Neural cell (in vitro differentiated cells): ENCODE results near the gene GSS. TPM values are rescaled to one million over a fixed set of nuclear protein-coding genes. Genes with fewer than 3 reads are reported as not detected.

ENCODE experiments used
- H2AFZ ChIP-seq: fragments of 200-600, 300-800 bp; sonication (generic), shearing (Covaris generic); 2 replicates; pipeline ENCODE4 v1.6.0; 2014; ENCODE audit warnings: low read depth, mild to moderate bottlenecking, antibody characterized with exemption, low read length, moderate library complexity
- H3F3A ChIP-seq: fragments of 200-600 bp; shearing (Covaris generic); 2 replicates; pipeline ENCODE4 v1.6.1; 2016; ENCODE audit warnings: mild to moderate bottlenecking, moderate library complexity, mixed read lengths, antibody characterized with exemption, low read length; ENCODE audit not compliant: insufficient read depth, poor library complexity, severe bottlenecking
- H3K27ac ChIP-seq: fragments of 200-600, 300-800 bp; sonication (generic), shearing (Covaris generic); 2 replicates; pipeline ENCODE4 v1.5.1; 2014; ENCODE audit warnings: mild to moderate bottlenecking, low read length, moderate library complexity
- H3K27me3 ChIP-seq: fragments of 300-800, 200-600 bp; sonication (generic), shearing (Covaris generic); 2 replicates; pipeline ENCODE4 v1.6.0; 2014; ENCODE audit warnings: mild to moderate bottlenecking, low read depth, low read length, moderate library complexity; ENCODE audit not compliant: insufficient read depth
- H3K36me3 ChIP-seq: fragments of 300-800, 200-600 bp; sonication (generic), shearing (Covaris generic); 2 replicates; pipeline ENCODE4 v1.5.1; 2014; ENCODE audit warnings: mild to moderate bottlenecking, antibody characterized with exemption, low read length, moderate library complexity; ENCODE audit not compliant: insufficient read depth
- H3K4me2 ChIP-seq: fragments of 300-800, 200-600 bp; sonication (generic), shearing (Covaris generic); 2 replicates; pipeline ENCODE4 v1.6.0; 2014; ENCODE audit warnings: mild to moderate bottlenecking, low read length
- H3K4me3 ChIP-seq: fragments of 300-800, 200-600 bp; sonication (generic), shearing (Covaris generic); 2 replicates; pipeline ENCODE4 v1.5.1; 2014; ENCODE audit warnings: mild to moderate bottlenecking, low read length, moderate library complexity
- H3K79me2 ChIP-seq: fragments of 200-600 bp; shearing (Covaris generic); replicated peaks from 2 replicates; pipeline ENCODE4 v1.6.0; 2014; ENCODE audit warnings: mild to moderate bottlenecking, low read length, moderate library complexity; ENCODE audit not compliant: insufficient read depth
- H3K9ac ChIP-seq: fragments of 300-800, 200-600 bp; sonication (generic), shearing (Covaris generic); 2 replicates; pipeline ENCODE4 v1.6.1; 2016; ENCODE audit warnings: mild to moderate bottlenecking, low read length, mixed read lengths
- H3K9me2 ChIP-seq: fragments of 200-600 bp; shearing (Covaris generic); 2 replicates; pipeline ENCODE4 v1.6.1; 2016; ENCODE audit warnings: mild to moderate bottlenecking, low read length, mixed read lengths; ENCODE audit not compliant: insufficient read depth
- H3K9me3 ChIP-seq: fragments of 200-600, 300-800 bp; sonication (generic), shearing (Covaris generic); 2 replicates; pipeline ENCODE4 v1.6.1; 2016; ENCODE audit warnings: mild to moderate bottlenecking, mixed run types, low read length, moderate library complexity, mixed read lengths
- H4K20me1 ChIP-seq: fragments of 200-600 bp; shearing (Covaris generic); 2 replicates; pipeline ENCODE4 v1.6.1; 2016; ENCODE audit warnings: mild to moderate bottlenecking, mixed run types; ENCODE audit not compliant: insufficient read depth
- EP300 ChIP-seq: fragments of 450-650 bp; conservative IDR thresholded peaks from 2 replicates; pipeline ENCODE4 v1.6.1; 2014; ENCODE audit warnings: antibody characterized with exemption, mild to moderate bottlenecking, moderate library complexity; ENCODE audit not compliant: poor library complexity, severe bottlenecking
- EZH2 ChIP-seq: fragments of 200-600, 300-800 bp; shearing (Covaris generic), sonication (generic); IDR thresholded peaks from 2 replicates; pipeline ENCODE4 v1.6.1; 2014; ENCODE audit warnings: antibody characterized with exemption, low read length, borderline replicate concordance, mild to moderate bottlenecking; ENCODE audit not compliant: insufficient read depth, poor library complexity, severe bottlenecking
- MXI1 ChIP-seq: fragments of 450-650 bp; conservative IDR thresholded peaks from 2 replicates; pipeline ENCODE4 v1.6.1; 2014; ENCODE audit warnings: antibody characterized with exemption, mild to moderate bottlenecking; ENCODE audit not compliant: poor library complexity, severe bottlenecking
- POLR2AphosphoS5 ChIP-seq: IDR thresholded peaks from 2 replicates; pipeline ENCODE4 v1.6.1; 2012
- RAD21 ChIP-seq: fragments of 450-650 bp; conservative IDR thresholded peaks from 2 replicates; pipeline ENCODE4 v1.6.1; 2014; ENCODE audit warnings: antibody characterized with exemption, mild to moderate bottlenecking, moderate library complexity
- REST ChIP-seq: IDR thresholded peaks from 2 replicates; pipeline ENCODE4 v1.6.1; 2012; ENCODE audit warnings: borderline replicate concordance
- SMC3 ChIP-seq: fragments of 450-650 bp; conservative IDR thresholded peaks from 2 replicates; pipeline ENCODE4 v1.6.1; 2014; ENCODE audit warnings: antibody characterized with exemption, mild to moderate bottlenecking, moderate library complexity; ENCODE audit not compliant: poor library complexity
- TAF1 ChIP-seq: IDR thresholded peaks from 2 replicates; pipeline ENCODE4 v1.6.1; 2012; ENCODE audit warnings: low read depth
- polyA plus RNA-seq: library from polyadenylated mRNA; depleted of rRNA; stranded (reverse); fragments of >200 nt; gene quantifications from 2 replicates; pipeline ENCODE4 v1.2.3, GENCODE V29; 2014
- TF ChIP-seq, protein P1 (sequence below): fragments of 450-650 bp; IDR thresholded peaks from 2 replicates; pipeline ENCODE4 v1.5.1; 2014; ENCODE audit warnings: antibody characterized with exemption, mild to moderate bottlenecking, moderate library complexity; ENCODE audit not compliant: poor library complexity, severe bottlenecking

Gene GSS
- polyA plus RNA-seq, 1 donor from 2014 or later, result 173 TPM

GRCh38 chr20:34980543-34981233 is 25.1 kb upstream of the GSS start:
- TF ChIP-seq SMC3, result no peak
- no peak for TF ChIP-seq EP300
- no peak for TF ChIP-seq REST
- TF ChIP-seq MXI1, result no peak
- no peak for TF ChIP-seq TAF1
- no peak for TF ChIP-seq RAD21
- no peak for TF ChIP-seq POLR2AphosphoS5
- no peak for TF ChIP-seq EZH2
- TF ChIP-seq, protein P1, sequence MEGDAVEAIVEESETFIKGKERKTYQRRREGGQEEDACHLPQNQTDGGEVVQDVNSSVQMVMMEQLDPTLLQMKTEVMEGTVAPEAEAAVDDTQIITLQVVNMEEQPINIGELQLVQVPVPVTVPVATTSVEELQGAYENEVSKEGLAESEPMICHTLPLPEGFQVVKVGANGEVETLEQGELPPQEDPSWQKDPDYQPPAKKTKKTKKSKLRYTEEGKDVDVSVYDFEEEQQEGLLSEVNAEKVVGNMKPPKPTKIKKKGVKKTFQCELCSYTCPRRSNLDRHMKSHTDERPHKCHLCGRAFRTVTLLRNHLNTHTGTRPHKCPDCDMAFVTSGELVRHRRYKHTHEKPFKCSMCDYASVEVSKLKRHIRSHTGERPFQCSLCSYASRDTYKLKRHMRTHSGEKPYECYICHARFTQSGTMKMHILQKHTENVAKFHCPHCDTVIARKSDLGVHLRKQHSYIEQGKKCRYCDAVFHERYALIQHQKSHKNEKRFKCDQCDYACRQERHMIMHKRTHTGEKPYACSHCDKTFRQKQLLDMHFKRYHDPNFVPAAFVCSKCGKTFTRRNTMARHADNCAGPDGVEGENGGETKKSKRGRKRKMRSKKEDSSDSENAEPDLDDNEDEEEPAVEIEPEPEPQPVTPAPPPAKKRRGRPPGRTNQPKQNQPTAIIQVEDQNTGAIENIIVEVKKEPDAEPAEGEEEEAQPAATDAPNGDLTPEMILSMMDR, result no peak
- no peaks in the 10 kb centered on the region for H3K9me3 ChIP-seq
- no peaks in the 10 kb centered on the region for H3K9me2 ChIP-seq
- H3K27me3 ChIP-seq, result no peaks in the 10 kb centered on the region
- H3F3A ChIP-seq, result no peaks in the 10 kb centered on the region
- no peaks in the 10 kb centered on the region for H3K79me2 ChIP-seq
- no peak overlapping the region for H3K9ac ChIP-seq
- no peak overlapping the region for H3K4me3 ChIP-seq
- H3K36me3 ChIP-seq, result no peaks in the 10 kb centered on the region
- no peak overlapping the region for H3K27ac ChIP-seq
- H4K20me1 ChIP-seq, result no peaks in the 10 kb centered on the region
- no peak overlapping the region for H3K4me2 ChIP-seq
- no peak overlapping the region for H2AFZ ChIP-seq

DNA sequence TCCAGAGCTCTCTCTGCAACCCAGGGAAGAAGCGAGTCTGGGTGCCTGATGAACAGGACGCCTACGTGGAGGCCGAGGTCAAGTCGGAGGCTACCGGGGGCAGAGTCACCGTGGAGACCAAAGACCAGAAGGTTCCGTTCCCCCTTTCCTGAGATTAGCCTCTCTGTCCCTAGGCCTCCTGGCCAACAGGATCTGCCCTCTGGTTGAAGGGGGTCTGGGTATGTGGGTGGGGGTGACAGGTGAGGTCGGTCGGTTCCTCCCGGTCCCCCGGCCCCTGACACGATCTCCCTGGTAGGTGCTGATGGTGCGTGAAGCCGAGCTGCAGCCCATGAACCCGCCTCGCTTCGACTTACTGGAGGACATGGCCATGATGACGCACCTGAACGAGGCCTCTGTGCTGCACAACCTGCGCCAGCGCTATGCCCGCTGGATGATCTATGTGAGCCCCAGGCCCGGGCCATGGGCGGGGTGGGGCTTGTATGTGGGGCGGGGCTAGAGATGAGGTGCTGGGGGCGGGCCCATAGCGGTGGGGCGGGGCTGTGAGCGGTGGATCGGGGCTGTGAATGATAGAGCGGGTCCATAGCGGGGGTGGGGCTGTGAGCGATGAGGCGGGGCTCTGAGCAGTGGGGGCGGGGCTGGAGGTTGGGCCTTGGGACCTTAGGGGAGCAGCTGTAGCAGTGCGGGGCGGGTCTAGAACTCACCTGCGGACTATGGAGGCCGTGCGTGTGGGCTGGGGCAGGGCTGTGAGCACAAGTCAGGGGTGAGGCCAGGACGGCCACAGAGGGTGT is 24.0 kb upstream of the GSS start:
- Histone ChIP-seq H4K20me1 (no peaks in the 10 kb centered on the region), H3K9me3 (no peaks in the 10 kb centered on the region), H3K27ac (no peak overlapping the region), H3K9ac (no peak overlapping the region), H3K79me2 (no peaks in the 10 kb centered on the region), H3K27me3 (no peaks in the 10 kb centered on the region), H3K4me3 (no peak overlapping the region), H3K36me3 (no peaks in the 10 kb centered on the region), H3K9me2 (no peaks in the 10 kb centered on the region), H2AFZ (no peak overlapping the region), H3F3A (no peaks in the 10 kb centered on the region), H3K4me2 (no peak overlapping the region)
- TF ChIP-seq RAD21 (no peak), SMC3 (no peak), TAF1 (no peak), EP300 (no peak), EZH2 (no peak), REST (no peak)
- TF ChIP-seq, protein P1, result no peak
